WERI-Rb-1 (cell line): Measurements from ENCODE around the gene CCDC92.
A peak's percentile ranks its signal among the peaks of the same experiment; 100 is the strongest.

ENCODE experiments used
- DNase-seq: peaks from one replicate; pipeline ENCODE4 v3.0.0-alpha.2; 2020
- H3K27ac ChIP-seq: fragments of 250-450 bp; sonication (Bioruptor Pico); 2 replicates; pipeline ENCODE4 v1.5.1; 2020; ENCODE audit warnings: mild to moderate bottlenecking, moderate library complexity
- H3K27me3 ChIP-seq: fragments of 250-450 bp; sonication (Bioruptor Pico); 2 replicates; pipeline ENCODE4 v1.5.1; 2021; ENCODE audit warnings: mild to moderate bottlenecking, low read depth, moderate library complexity; ENCODE audit not compliant: insufficient read depth, severe bottlenecking
- H3K36me3 ChIP-seq: fragments of 250-450 bp; sonication (Bioruptor Pico); 2 replicates; pipeline ENCODE4 v1.5.1; 2020; ENCODE audit warnings: mild to moderate bottlenecking, moderate library complexity
- H3K4me3 ChIP-seq: 2 replicates; pipeline ENCODE4 v1.5.1; 2011; ENCODE audit warnings: low read depth, mild to moderate bottlenecking, control low read depth, low read length
- H3K9me3 ChIP-seq: fragments of 250-450 bp; sonication (Bioruptor Pico); 2 replicates; pipeline ENCODE4 v1.5.1; 2021; ENCODE audit warnings: mild to moderate bottlenecking, moderate library complexity; ENCODE audit not compliant: severe bottlenecking
- TF ChIP-seq, protein P1 (sequence below): IDR thresholded peaks from 2 replicates; pipeline ENCODE4 v1.5.1; 2011; ENCODE audit warnings: low read depth, mild to moderate bottlenecking, control low read depth, inconsistent platforms, low read length

The CCDC92 gene, protein sequence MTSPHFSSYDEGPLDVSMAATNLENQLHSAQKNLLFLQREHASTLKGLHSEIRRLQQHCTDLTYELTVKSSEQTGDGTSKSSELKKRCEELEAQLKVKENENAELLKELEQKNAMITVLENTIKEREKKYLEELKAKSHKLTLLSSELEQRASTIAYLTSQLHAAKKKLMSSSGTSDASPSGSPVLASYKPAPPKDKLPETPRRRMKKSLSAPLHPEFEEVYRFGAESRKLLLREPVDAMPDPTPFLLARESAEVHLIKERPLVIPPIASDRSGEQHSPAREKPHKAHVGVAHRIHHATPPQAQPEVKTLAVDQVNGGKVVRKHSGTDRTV

DNA sequence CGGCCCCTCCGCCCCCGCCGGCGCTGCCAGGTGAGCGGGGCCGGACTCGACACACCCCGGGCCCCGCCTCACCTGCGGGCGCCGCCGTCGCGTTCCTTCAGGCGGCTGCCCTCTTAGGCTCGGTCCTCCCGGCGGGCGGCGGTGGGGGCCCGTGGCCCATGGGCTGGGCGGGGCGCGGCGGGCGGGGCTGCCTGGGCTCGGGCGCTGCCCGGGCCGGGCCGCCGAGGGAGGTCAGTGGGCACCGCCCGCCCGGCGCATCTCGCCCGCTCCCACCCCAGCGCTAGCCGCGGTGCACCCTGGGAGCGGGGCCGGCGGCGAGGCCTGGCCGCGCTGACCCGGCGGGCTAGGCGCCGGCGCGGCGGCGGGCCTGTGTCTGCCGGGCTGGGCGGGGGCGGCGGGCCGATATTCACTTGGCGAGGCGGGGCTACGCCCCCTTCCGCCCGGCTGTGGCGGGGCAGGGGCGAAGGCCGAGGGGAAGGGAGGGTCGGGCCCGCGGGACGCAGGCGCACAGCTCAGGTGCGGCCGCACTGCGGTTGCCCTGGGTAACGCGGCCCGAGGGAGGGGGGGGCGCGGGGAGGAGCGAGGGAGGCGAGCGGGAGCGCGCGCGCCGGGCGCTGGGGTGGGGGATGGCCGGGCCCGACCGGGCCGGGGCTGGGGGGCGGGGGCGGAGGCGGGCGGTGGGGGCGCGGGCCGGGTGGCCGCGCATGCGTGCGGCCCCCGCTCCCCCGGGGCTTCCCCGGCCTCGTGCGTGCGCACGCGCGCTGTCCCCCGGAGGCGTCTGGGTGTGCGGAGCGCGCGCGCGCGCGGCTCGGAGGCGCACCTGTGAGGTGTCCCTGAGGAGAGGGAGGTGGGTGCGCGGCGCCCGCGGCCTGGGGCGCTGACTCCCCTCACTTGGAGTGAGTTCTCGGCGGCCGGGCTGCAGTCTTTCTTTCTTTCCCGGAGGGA is at the start of gene CCDC92, which contains the start of gene ZNF664:
TSS of gene CCDC92 (minus strand) at position 375 of the 945 bp plus-strand sequence. CDS start 28,526 bp downstream, outside the sequence.
TSS of gene ZNF664 (plus strand) at position 759 of the 945 bp plus-strand sequence. CDS start 38,930 bp downstream, outside the sequence.
- peak; percentile 96 for DNase-seq
- no peaks in the 10 kb centered on the region for H3K27me3 ChIP-seq
- H3K36me3 ChIP-seq, result peaks cover 34% of the 10 kb centered on the region
- H3K27ac ChIP-seq, result peak within 1 kb of the TSS; percentile 94
- peak within 1 kb of the TSS; percentile 87 for H3K4me3 ChIP-seq
- TF ChIP-seq, protein P1, sequence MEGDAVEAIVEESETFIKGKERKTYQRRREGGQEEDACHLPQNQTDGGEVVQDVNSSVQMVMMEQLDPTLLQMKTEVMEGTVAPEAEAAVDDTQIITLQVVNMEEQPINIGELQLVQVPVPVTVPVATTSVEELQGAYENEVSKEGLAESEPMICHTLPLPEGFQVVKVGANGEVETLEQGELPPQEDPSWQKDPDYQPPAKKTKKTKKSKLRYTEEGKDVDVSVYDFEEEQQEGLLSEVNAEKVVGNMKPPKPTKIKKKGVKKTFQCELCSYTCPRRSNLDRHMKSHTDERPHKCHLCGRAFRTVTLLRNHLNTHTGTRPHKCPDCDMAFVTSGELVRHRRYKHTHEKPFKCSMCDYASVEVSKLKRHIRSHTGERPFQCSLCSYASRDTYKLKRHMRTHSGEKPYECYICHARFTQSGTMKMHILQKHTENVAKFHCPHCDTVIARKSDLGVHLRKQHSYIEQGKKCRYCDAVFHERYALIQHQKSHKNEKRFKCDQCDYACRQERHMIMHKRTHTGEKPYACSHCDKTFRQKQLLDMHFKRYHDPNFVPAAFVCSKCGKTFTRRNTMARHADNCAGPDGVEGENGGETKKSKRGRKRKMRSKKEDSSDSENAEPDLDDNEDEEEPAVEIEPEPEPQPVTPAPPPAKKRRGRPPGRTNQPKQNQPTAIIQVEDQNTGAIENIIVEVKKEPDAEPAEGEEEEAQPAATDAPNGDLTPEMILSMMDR, result peak; percentile 30
- H3K9me3 ChIP-seq, result no peaks in the 10 kb centered on the region

DNA sequence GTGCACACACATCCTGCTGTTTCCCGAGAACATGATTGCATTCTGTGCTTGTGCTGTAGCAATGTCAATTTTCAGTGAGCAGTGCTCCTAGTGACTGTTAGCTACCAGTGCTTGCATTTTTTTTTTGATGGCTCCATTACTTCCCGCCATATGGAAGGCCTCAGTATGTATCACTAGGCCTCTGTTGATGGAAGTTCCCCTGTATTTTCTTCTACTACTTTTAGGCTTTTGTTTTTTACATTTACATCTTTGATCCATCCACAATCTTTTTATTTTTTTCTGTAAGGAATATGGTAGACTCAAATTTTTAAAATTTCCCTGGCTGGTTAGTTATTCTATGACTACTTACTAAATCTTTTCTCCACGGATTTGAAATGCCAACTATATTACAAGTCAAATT is 49.5 kb upstream of the CCDC92 start:
- DNase-seq, result no peak
- TF ChIP-seq, protein P1, result no peak

DNA sequence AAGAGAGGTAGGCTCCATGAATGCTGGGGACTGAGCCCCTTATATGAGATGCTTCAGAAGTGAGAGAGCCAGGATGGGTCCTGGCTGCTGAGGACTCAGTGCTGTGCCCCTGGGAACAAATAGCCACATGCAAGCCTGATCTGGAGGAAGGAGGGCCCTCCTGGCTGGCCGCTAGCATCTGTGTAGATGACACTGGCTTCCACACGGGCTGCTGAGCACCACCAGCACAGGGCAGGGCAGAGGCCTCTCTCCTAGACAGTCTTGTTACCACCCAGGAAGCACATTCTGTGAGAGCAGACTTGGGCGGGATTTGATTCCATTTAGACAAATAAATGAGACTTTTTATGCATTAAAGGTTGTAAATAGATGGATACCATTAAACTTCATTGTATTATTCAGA is 48.4 kb upstream of the CCDC92 start:
- Histone ChIP-seq H3K9me3 (no peaks in the 10 kb centered on the region), H3K27ac (no peak overlapping the region), H3K27me3 (no peaks in the 10 kb centered on the region), H3K4me3 (no peak overlapping the region), H3K36me3 (no peaks in the 10 kb centered on the region)
- TF ChIP-seq, protein P1, result no peak
- DNase-seq, result no peak

More for the DNA sequence above, 49.5 kb upstream of the CCDC92 start:
- Histone ChIP-seq H3K36me3 (no peaks in the 10 kb centered on the region), H3K9me3 (no peaks in the 10 kb centered on the region), H3K4me3 (no peak overlapping the region), H3K27ac (no peak overlapping the region), H3K27me3 (no peaks in the 10 kb centered on the region)

DNA sequence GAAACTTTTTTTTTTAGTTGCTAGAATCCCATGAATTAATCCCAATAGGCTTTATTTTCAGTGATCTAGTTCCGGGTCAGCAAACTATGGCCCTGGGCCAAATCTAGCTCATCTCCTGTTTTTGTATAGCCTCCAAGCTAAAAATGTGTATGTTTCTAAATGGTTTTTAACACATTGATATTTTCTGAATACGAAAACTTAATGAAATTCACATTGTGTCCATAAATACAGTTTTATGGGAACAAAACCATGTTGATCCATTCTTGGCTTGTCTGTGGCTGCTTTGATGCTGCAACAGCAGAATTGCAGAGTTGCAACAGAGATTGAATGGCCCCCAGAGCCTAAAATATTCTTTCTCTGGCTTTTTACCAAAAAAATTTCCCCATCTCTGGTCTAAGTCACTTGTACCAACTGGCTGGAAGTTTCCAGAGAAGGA is 47.9 kb upstream of the CCDC92 start:
- no peaks in the 10 kb centered on the region for H3K27me3 ChIP-seq
- no peaks in the 10 kb centered on the region for H3K36me3 ChIP-seq
- DNase-seq, result no peak
- TF ChIP-seq, protein P1, result no peak
- H3K4me3 ChIP-seq, result no peak overlapping the region
- H3K9me3 ChIP-seq, result no peaks in the 10 kb centered on the region
- H3K27ac ChIP-seq, result no peak overlapping the region

DNA sequence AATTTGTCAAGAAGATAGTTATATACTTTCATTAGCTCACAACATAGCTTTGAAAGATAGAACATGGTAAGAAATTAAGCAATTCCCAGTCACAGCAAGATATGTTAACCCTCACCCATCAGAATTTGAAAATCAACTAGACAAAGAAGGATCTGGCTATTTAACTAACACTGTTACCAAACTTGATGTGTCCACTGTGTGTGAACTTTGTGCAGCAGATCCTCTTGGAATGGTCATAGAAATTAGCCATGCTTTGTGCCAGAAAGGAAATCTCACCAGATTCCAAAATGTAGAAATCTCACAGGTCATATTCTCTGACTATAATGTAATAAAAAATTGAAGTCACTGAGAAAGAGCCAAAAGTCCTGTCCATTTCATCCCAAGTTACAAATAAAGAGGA is 46.5 kb upstream of the CCDC92 start:
- peaks cover 4% of the 10 kb centered on the region; the same call in 1 of the 2 replicates for H3K36me3 ChIP-seq
- no peaks in the 10 kb centered on the region for H3K27me3 ChIP-seq
- no peak for DNase-seq
- H3K9me3 ChIP-seq, result no peaks in the 10 kb centered on the region
- no peak overlapping the region for H3K27ac ChIP-seq
- TF ChIP-seq, protein P1, result no peak
- no peak overlapping the region for H3K4me3 ChIP-seq
